D721Med (cell line): ENCODE data around the gene NANOG.
"Not testable (repeated sequence)": the region's sequence is repeated elsewhere in the genome, so short reads cannot be mapped to it uniquely, and the experiment has no call there.

Source experiments
- DNase-seq: peaks from one replicate; pipeline ENCODE4 v3.0.0; 2011; ENCODE audit warnings: low spot score; ENCODE audit not compliant: insufficient read length
- FAIRE-seq: peaks from 2 replicates; lab custom pipeline; 2011; peaks lifted over from hg19 to GRCh38; lab: Jason Lieb, UNC
- CTCF ChIP-seq: IDR thresholded peaks from 2 replicates; pipeline ENCODE4 v1.5.1; 2012; ENCODE audit warnings: mild to moderate bottlenecking, control low read depth; ENCODE audit not compliant: insufficient read depth; ENCODE audit errors: missing control alignments

Gene NANOG

GRCh38 chr12:7787574-7788293 is 1.5 kb upstream of the NANOG start:
- FAIRE-seq: no peak
- no peak for TF ChIP-seq CTCF
- DNase-seq: no peak

- DNase-seq: no peak
- no peak for FAIRE-seq
- TF ChIP-seq CTCF: no peak
These were observed 925 bp upstream of the NANOG start for GRCh38 chr12:7788294-7788660.

GRCh38 chr12:7793211-7793610 is 4.0 kb downstream of the NANOG start:
- TF ChIP-seq CTCF: no peak
- no peak for FAIRE-seq
- no peak for DNase-seq

- not testable (repeated sequence) for DNase-seq, FAIRE-seq
These were observed 8.1 kb downstream of the NANOG start for GRCh38 chr12:7797269-7797668.

- TF ChIP-seq CTCF: no peak
- DNase-seq: no peak
- no peak for FAIRE-seq
These were observed 8.6 kb downstream of the NANOG start for GRCh38 chr12:7797698-7798398.

GRCh38 chr12:7798750-7799308 is 9.6 kb downstream of the NANOG start:
- not testable (repeated sequence) for FAIRE-seq, DNase-seq

GRCh38 chr12:7801460-7801859 is 12.3 kb downstream of the NANOG start:
- FAIRE-seq: no peak
- DNase-seq: no peak
- TF ChIP-seq CTCF: no peak

- FAIRE-seq: not testable (repeated sequence)
These were observed 17.1 kb downstream of the NANOG start for GRCh38 chr12:7806319-7806718.

More at GRCh38 chr12:7806319-7806718, 17.1 kb downstream of the NANOG start:
- DNase-seq: not testable (repeated sequence)
